GM23338 (cell line): ENCODE measurements around the gene RBCK1.

Source experiments
- CREB1 ChIP-seq: fragments of 250-450 bp; sonication (Bioruptor Pico); IDR thresholded peaks from 2 replicates; pipeline ENCODE4 v1.5.0; 2020; ENCODE audit warnings: low read depth, mild to moderate bottlenecking, moderate library complexity
- CTCF ChIP-seq, 2 experiments: fragments of 200-600 bp in 1 of 2; sonication (generic) in 1 of 2; conservative IDR thresholded peaks; 2 replicates each; pipeline versions ENCODE4 v1.5.1 to v1.6.1; 2016 to 2017; ENCODE audit warnings: antibody characterized with exemption in 2 of 2, low read depth in 2 of 2, mild to moderate bottlenecking in 2 of 2, moderate library complexity in 1 of 2
- POLR2AphosphoS5 ChIP-seq: IDR thresholded peaks from 2 replicates; pipeline ENCODE4 v1.6.1; 2016; ENCODE audit warnings: antibody characterized with exemption, low read depth
- ZNF331 ChIP-seq: fragments of 250-450 bp; sonication (Bioruptor Pico); IDR thresholded peaks from 2 replicates; pipeline ENCODE4 v1.5.0; 2020; ENCODE audit warnings: low read depth, mild to moderate bottlenecking, moderate library complexity

- TF ChIP-seq ZNF331 (CRISPR knock-in tag) (no peak), CTCF (conservative IDR thresholded peaks at IDR 0.05; ENCODE audit: low read depth in 2 of 2) (no peak), CREB1 (CRISPR knock-in tag) (no peak), POLR2AphosphoS5 (no peak)
These were observed 23.4 kb upstream of the RBCK1 start for GRCh38 chr20:384723-385122.
